ENCODE measurements around the gene BCL2L12.

Gene BCL2L12

GRCh38 chr19:49687566-49688316 lies 22.0 kb downstream of the BCL2L12 start:
- no peak for TF ChIP-seq CTCF (IDR thresholded peaks at IDR 0.05; ENCODE audit: insufficient read depth, low read length, poor library complexity, severe bottlenecking)
- Histone ChIP-seq H3K27me3 (replicated peaks; ENCODE audit: control insufficient read depth, insufficient read depth, low read length) (no peaks in the 10 kb centered on the region), H3K36me3 (ENCODE audit: control insufficient read depth, insufficient read depth, low read length) (peaks cover 34% of the 10 kb centered on the region), H3K4me3 (replicated peaks; ENCODE audit: low read depth, low read length) (no peak overlapping the region)
- DNase-seq (ENCODE audit: extremely low read depth, insufficient read length) = no peak

- no peak for DNase-seq (ENCODE audit: extremely low read depth, insufficient read length)
- Histone ChIP-seq H3K36me3 (ENCODE audit: control insufficient read depth, insufficient read depth, low read length) (peaks cover 33% of the 10 kb centered on the region), H3K27me3 (replicated peaks; ENCODE audit: control insufficient read depth, insufficient read depth, low read length) (no peaks in the 10 kb centered on the region), H3K4me3 (replicated peaks; ENCODE audit: low read depth, low read length) (no peak overlapping the region)
- TF ChIP-seq CTCF (IDR thresholded peaks at IDR 0.05; ENCODE audit: insufficient read depth, low read length, poor library complexity, severe bottlenecking) = no peak
Measured at GRCh38 chr19:49688531-49689132, 22.9 kb downstream of the BCL2L12 start.

- DNase-seq (ENCODE audit: extremely low read depth, insufficient read length) = no peak
- no peaks in the 10 kb centered on the region for H3K27me3 ChIP-seq (replicated peaks; ENCODE audit: control insufficient read depth, insufficient read depth, low read length)
- peaks cover 25% of the 10 kb centered on the region for H3K36me3 ChIP-seq (ENCODE audit: control insufficient read depth, insufficient read depth, low read length)
- no peak within 1 kb of the TSS for H3K4me3 ChIP-seq (replicated peaks; ENCODE audit: low read depth, low read length)
- TF ChIP-seq CTCF (IDR thresholded peaks at IDR 0.05; ENCODE audit: insufficient read depth, low read length, poor library complexity, severe bottlenecking) = peak; percentile 38
Measured at GRCh38 chr19:49689133-49690078, 23.7 kb downstream of the BCL2L12 start, which contains the start of gene ADM5. TSS of gene ADM5 (plus strand) at chr19:49689594. CDS start at chr19:49689838, 244 bp downstream.

GRCh38 chr19:49690079-49690655 lies 24.4 kb downstream of the BCL2L12 start:
- no peaks in the 10 kb centered on the region for H3K27me3 ChIP-seq (replicated peaks; ENCODE audit: control insufficient read depth, insufficient read depth, low read length)
- no peak overlapping the region for H3K4me3 ChIP-seq (replicated peaks; ENCODE audit: low read depth, low read length)
- TF ChIP-seq CTCF (IDR thresholded peaks at IDR 0.05; ENCODE audit: insufficient read depth, low read length, poor library complexity, severe bottlenecking) = no peak
- peaks cover 21% of the 10 kb centered on the region for H3K36me3 ChIP-seq (ENCODE audit: control insufficient read depth, insufficient read depth, low read length)
- DNase-seq (ENCODE audit: extremely low read depth, insufficient read length) = no peak

GRCh38 chr19:49690656-49691242 lies 25.0 kb downstream of the BCL2L12 start, which contains the start of gene CPT1C:
TSS of gene CPT1C (plus strand) at chr19:49691116. CDS start at chr19:49692253, 1,137 bp downstream.
- H3K4me3 ChIP-seq (replicated peaks; ENCODE audit: low read depth, low read length) = no peak within 1 kb of the TSS
- no peak for DNase-seq (ENCODE audit: extremely low read depth, insufficient read length)
- H3K36me3 ChIP-seq (ENCODE audit: control insufficient read depth, insufficient read depth, low read length) = peaks cover 19% of the 10 kb centered on the region
- no peaks in the 10 kb centered on the region for H3K27me3 ChIP-seq (replicated peaks; ENCODE audit: control insufficient read depth, insufficient read depth, low read length)
- no peak for TF ChIP-seq CTCF (IDR thresholded peaks at IDR 0.05; ENCODE audit: insufficient read depth, low read length, poor library complexity, severe bottlenecking)
